GM12874 (cell line): Measurements from ENCODE around the gene MBTD1.
A peak's percentile ranks its signal among the peaks of the same experiment; 100 is the strongest.

Experiments
- CTCF ChIP-seq: IDR thresholded peaks from 2 replicates; pipeline ENCODE4 v1.5.1; 2011; ENCODE audit warnings: low read depth, mild to moderate bottlenecking, control low read depth, low read length, moderate library complexity; ENCODE audit not compliant: insufficient read depth

MBTD1 gene

GRCh38 chr17:51164911-51165679 is 94.8 kb downstream of the MBTD1 start:
- TF ChIP-seq CTCF, result no peak

GRCh38 chr17:51161541-51161940 is 98.3 kb downstream of the MBTD1 start:
- TF ChIP-seq CTCF, result no peak

DNA sequence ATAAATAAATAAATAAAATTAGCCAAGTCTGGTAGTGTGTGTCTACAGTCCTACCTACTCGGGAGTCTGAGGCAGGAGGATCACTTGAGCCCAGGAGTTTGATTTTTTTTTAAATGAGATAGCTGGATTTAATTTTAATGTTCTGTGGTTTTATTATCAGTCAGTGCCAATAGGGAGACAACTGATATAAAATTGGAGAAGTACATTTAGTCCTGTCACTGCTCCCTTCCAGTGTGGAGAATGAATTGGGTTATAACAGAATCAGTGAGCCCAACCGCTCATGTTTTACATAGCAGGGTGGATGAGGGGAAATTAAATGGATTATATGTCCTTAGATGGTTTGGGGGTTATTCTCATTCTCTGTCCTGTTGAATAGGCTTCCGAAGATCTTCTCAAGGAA is 100.2 kb downstream of the MBTD1 start:
- TF ChIP-seq CTCF, result no peak

GRCh38 chr17:51155416-51155815 is 104.4 kb downstream of the MBTD1 start:
- TF ChIP-seq CTCF, result no peak

GRCh38 chr17:51154176-51154575 is 105.7 kb downstream of the MBTD1 start:
- TF ChIP-seq CTCF, result no peak

- TF ChIP-seq CTCF, result peak; percentile 74
Measured at GRCh38 chr17:51153210-51154072, 106.4 kb downstream of the MBTD1 start, which contains the start of gene NME1. Gene NME1, plus strand, starts transcription at chr17:51153559. Its CDS starts 2,096 bp downstream, at chr17:51155655.

DNA sequence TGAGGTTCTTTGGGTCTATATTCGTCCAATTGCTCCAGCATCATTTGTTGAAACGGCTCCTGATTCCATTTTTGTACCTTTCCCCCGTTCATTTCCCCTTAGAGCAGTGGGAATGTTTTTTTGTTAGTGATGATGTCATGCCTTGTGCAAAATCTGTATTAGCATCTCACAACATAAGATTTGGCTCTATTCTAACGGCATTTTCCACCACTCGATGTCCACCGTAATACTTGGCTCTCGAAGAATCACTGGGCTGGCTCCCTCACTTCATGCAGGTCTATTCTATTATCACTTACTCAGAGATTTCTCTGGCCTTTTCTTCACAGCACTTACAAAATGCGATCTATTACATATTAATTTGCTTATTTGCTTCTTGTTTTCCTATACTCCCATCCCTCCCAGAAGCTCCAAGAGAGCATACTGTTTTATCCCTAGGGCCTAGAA is 107.1 kb downstream of the MBTD1 start:
- TF ChIP-seq CTCF, result no peak
